Measurements from ENCODE around the gene TCF23. TPM values are rescaled to one million over a fixed set of nuclear protein-coding genes. Genes with fewer than 3 reads are reported as not detected.

TCF23 gene
- total and polyA plus RNA-seq, 2 experiments from 2014 or later = not detected

DNA sequence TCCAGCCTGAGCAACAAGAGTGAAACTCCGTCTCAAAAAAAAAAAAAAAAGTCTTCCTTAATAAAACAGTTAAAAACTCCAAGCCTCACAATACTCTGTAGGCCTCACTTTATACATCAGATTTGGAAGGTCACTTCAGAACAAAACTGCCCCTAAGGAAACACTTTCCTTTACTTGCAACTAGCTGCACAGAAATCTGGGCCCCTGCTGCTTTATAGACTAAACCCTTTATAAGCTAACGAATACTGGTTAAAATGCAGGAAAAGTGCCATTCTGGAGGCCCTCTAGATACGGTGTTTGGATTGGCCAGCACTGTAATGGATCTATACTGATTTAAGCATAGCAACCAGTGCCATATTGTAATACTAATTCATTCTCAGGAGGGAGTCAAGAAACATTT is 23.7 kb upstream of the TCF23 start:
- TF ChIP-seq CTCF (IDR thresholded peaks at IDR 0.05; ENCODE audit: low read depth, low read length) = no peak
- no peak for DNase-seq (ENCODE audit: low read depth in 1 of 2, low spot score in 1 of 2)

DNA sequence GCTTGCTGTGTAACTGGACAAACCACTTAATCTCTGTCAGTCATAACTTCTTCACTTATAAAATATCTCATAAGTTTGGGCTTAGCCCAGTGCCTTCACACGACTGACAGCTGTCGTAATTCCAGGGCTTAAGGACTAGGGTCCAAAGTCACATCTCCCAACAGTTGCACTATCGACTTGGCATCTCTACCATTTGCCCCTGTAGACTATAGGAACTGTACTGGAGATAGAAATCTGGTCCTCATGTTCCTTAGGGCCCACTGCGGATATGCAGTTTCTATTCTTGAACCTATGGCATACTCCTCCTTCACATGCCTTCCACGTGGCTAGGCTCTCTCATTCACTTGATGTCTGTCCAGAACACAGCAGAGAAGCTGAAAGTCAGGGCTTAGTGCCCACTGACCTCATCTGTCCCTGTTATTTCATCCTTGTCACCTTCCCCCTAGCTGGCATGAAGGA is 22.5 kb upstream of the TCF23 start:
- peaks cover 4% of the 10 kb centered on the region for H3K36me3 ChIP-seq
- no peak for TF ChIP-seq CTCF (IDR thresholded peaks at IDR 0.05; ENCODE audit: low read depth, low read length)

More for the DNA sequence above, 23.7 kb upstream of the TCF23 start:
- no peak overlapping the region for H3K27ac ChIP-seq
- no peaks in the 10 kb centered on the region for H3K36me3 ChIP-seq
- H3K4me1 ChIP-seq (ENCODE audit: low read depth) = no peaks in the 10 kb centered on the region
- H3K27me3 ChIP-seq = peaks cover 34% of the 10 kb centered on the region
- no peaks in the 10 kb centered on the region for H3K9me3 ChIP-seq (ENCODE audit: low read depth)
- H3K4me3 ChIP-seq = no peak overlapping the region

GRCh38 chr2:27127883-27128667 is 20.7 kb upstream of the TCF23 start:
- TF ChIP-seq CTCF (IDR thresholded peaks at IDR 0.05; ENCODE audit: low read depth, low read length) = no peak
- H3K27ac ChIP-seq = no peak overlapping the region
- H3K9me3 ChIP-seq (ENCODE audit: low read depth) = no peaks in the 10 kb centered on the region
- H3K4me3 ChIP-seq = no peak overlapping the region
- peaks cover 4% of the 10 kb centered on the region for H3K27me3 ChIP-seq
- peaks cover under 1% of the 10 kb centered on the region for H3K4me1 ChIP-seq (ENCODE audit: low read depth)
- DNase-seq (ENCODE audit: low read depth in 1 of 2, low spot score in 1 of 2) = no peak
- peaks cover 4% of the 10 kb centered on the region for H3K36me3 ChIP-seq

More for the DNA sequence above, 22.5 kb upstream of the TCF23 start:
- no peaks in the 10 kb centered on the region for H3K9me3 ChIP-seq (ENCODE audit: low read depth)
- H3K4me1 ChIP-seq (ENCODE audit: low read depth) = no peaks in the 10 kb centered on the region
- DNase-seq (ENCODE audit: low read depth in 1 of 2, low spot score in 1 of 2) = no peak
- H3K27me3 ChIP-seq = peaks cover 22% of the 10 kb centered on the region
- H3K27ac ChIP-seq = no peak overlapping the region
- H3K4me3 ChIP-seq = no peak overlapping the region

- Histone ChIP-seq H3K27me3 (no peaks in the 10 kb centered on the region), H3K36me3 (peaks cover 4% of the 10 kb centered on the region), H3K4me3 (no peak overlapping the region), H3K27ac (no peak overlapping the region), H3K9me3 (ENCODE audit: low read depth) (no peaks in the 10 kb centered on the region), H3K4me1 (ENCODE audit: low read depth) (peaks cover 5% of the 10 kb centered on the region)
- DNase-seq (ENCODE audit: low read depth in 1 of 2, low spot score in 1 of 2) = no peak
- TF ChIP-seq CTCF (IDR thresholded peaks at IDR 0.05; ENCODE audit: low read depth, low read length) = no peak
Observed at GRCh38 chr2:27128668-27129571, 19.9 kb upstream of the TCF23 start.

DNA sequence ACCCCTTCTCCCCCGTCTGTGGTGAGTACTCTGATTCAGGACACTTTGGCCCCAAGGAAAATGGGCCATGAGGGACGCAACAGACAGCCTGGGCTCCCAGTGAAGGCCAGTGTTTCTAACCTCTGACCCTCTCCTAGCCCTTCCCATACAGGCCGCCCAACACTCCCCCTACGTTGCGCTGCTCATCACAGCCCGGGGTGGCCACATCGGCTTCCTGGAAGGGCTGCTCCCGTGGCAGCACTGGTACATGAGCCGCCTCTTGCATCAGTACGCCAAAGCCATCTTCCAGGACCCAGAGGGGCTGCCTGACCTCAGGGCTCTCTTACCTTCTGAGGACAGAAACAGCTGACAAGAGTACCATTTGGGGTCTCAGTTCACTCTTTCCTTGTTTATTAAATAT is 18.4 kb upstream of the TCF23 start:
- H3K27me3 ChIP-seq = no peaks in the 10 kb centered on the region
- no peak for DNase-seq (ENCODE audit: low read depth in 1 of 2, low spot score in 1 of 2)
- H3K4me1 ChIP-seq (ENCODE audit: low read depth) = peaks cover 5% of the 10 kb centered on the region
- no peak for TF ChIP-seq CTCF (IDR thresholded peaks at IDR 0.05; ENCODE audit: low read depth, low read length)
- no peak overlapping the region for H3K4me3 ChIP-seq
- H3K27ac ChIP-seq = no peak overlapping the region
- no peaks in the 10 kb centered on the region for H3K9me3 ChIP-seq (ENCODE audit: low read depth)
- peaks cover 4% of the 10 kb centered on the region for H3K36me3 ChIP-seq

All from cardiac muscle cell (in vitro differentiated cells and primary cell).